ENCODE results near the gene IQCK.
A peak's percentile ranks its signal among the peaks of the same experiment; 100 is the strongest.

Gene IQCK

GRCh38 chr16:19837331-19837980 lies 119.4 kb downstream of the IQCK start:
- peak; percentile 72 for DNase-seq (ENCODE audit: low spot score)

GRCh38 chr16:19837984-19838707 lies 120.1 kb downstream of the IQCK start:
- DNase-seq (ENCODE audit: low spot score): no peak

- no peak for DNase-seq (ENCODE audit: low spot score)
These were observed 122.5 kb downstream of the IQCK start for GRCh38 chr16:19840524-19841110.

- no peak for DNase-seq (ENCODE audit: low spot score)
These were observed 123.1 kb downstream of the IQCK start for GRCh38 chr16:19841184-19841583.

- DNase-seq (ENCODE audit: low spot score): no peak
These were observed 124.5 kb downstream of the IQCK start for GRCh38 chr16:19842426-19843157.

GRCh38 chr16:19843371-19843770 lies 125.3 kb downstream of the IQCK start:
- DNase-seq (ENCODE audit: low spot score): no peak

GRCh38 chr16:19844945-19845641 lies 127.0 kb downstream of the IQCK start:
- DNase-seq (ENCODE audit: low spot score): peak; percentile 60

- DNase-seq (ENCODE audit: low spot score): no peak
These were observed 128.4 kb downstream of the IQCK start for GRCh38 chr16:19846436-19846835.

GRCh38 chr16:19848756-19849155 lies 130.7 kb downstream of the IQCK start:
- DNase-seq (ENCODE audit: low spot score): no peak

- no peak for DNase-seq (ENCODE audit: low spot score)
These were observed 132.2 kb downstream of the IQCK start for GRCh38 chr16:19850131-19850817.

- peak; percentile 91 for DNase-seq (ENCODE audit: low spot score)
These were observed 133.4 kb downstream of the IQCK start for GRCh38 chr16:19851476-19851875.

GRCh38 chr16:19853132-19853741 lies 135.2 kb downstream of the IQCK start:
- DNase-seq (ENCODE audit: low spot score): no peak

GRCh38 chr16:19853742-19854542 lies 135.9 kb downstream of the IQCK start:
- no peak for DNase-seq (ENCODE audit: low spot score)

GRCh38 chr16:19854543-19854876 lies 136.4 kb downstream of the IQCK start:
- DNase-seq (ENCODE audit: low spot score): no peak

- DNase-seq (ENCODE audit: low spot score): no peak
These were observed 138.0 kb downstream of the IQCK start for GRCh38 chr16:19856120-19856519.

- no peak for DNase-seq (ENCODE audit: low spot score)
These were observed 139.7 kb downstream of the IQCK start for GRCh38 chr16:19857593-19858339.

- DNase-seq (ENCODE audit: low spot score): no peak
These were observed 140.4 kb downstream of the IQCK start for GRCh38 chr16:19858340-19859018.

GRCh38 chr16:19859166-19859565 lies 141.1 kb downstream of the IQCK start:
- no peak for DNase-seq (ENCODE audit: low spot score)

GRCh38 chr16:19859603-19860002 lies 141.5 kb downstream of the IQCK start:
- no peak for DNase-seq (ENCODE audit: low spot score)

Data from Ammon's horn (tissue), 1 donor.